HepG2 (cell line): ENCODE data around the gene NCAPD2. TPM values are rescaled to one million over a fixed set of nuclear protein-coding genes. Genes with fewer than 3 reads are reported as not detected.

Experiments used
- ARNTL ChIP-seq: sonication (generic); formaldehyde crosslinking; IDR thresholded peaks from 2 replicates; pipeline ENCODE4 v1.4.0; 2020; ENCODE audit warnings: mild to moderate bottlenecking, missing genetic modification reagents
- ATM ChIP-seq: fragments of 450-650 bp; IDR thresholded peaks from 2 replicates; pipeline ENCODE4 v1.7.1; 2017; ENCODE audit warnings: mild to moderate bottlenecking, borderline replicate concordance
- CTCF ChIP-seq: sonication (generic); formaldehyde crosslinking; IDR thresholded peaks from 2 replicates; pipeline ENCODE4 v1.5.0; 2020; ENCODE audit warnings: mild to moderate bottlenecking, missing genetic modification reagents, moderate library complexity
- FOXC1 ChIP-seq: sonication (generic); formaldehyde crosslinking; IDR thresholded peaks from 2 replicates; pipeline ENCODE4 v1.8.0; 2022; ENCODE audit warnings: mild to moderate bottlenecking, missing genetic modification reagents, borderline replicate concordance
- HINFP ChIP-seq: sonication (generic); formaldehyde crosslinking; IDR thresholded peaks from 2 replicates; pipeline ENCODE4 v1.4.0; 2020; ENCODE audit warnings: low read depth, mild to moderate bottlenecking, missing genetic modification reagents
- JDP2 ChIP-seq: sonication (generic); formaldehyde crosslinking; IDR thresholded peaks from 2 replicates; pipeline ENCODE4 v1.8.1; 2022; ENCODE audit warnings: missing genetic modification reagents, borderline replicate concordance
- KDM5B ChIP-seq: sonication (generic); formaldehyde crosslinking; IDR thresholded peaks from 2 replicates; pipeline ENCODE4 v1.4.0; 2020; ENCODE audit warnings: missing genetic modification reagents, mild to moderate bottlenecking, borderline replicate concordance
- MIXL1 ChIP-seq: IDR thresholded peaks from 2 replicates; pipeline ENCODE4 v1.6.1; 2016
- PAX8 ChIP-seq: sonication (generic); formaldehyde crosslinking; IDR thresholded peaks from 2 replicates; pipeline ENCODE4 v1.8.0; 2022; ENCODE audit warnings: mild to moderate bottlenecking, missing genetic modification reagents, borderline replicate concordance
- PCBP2 ChIP-seq: fragments of 200-400 bp; formaldehyde crosslinking; optimal IDR thresholded peaks from 2 replicates; pipeline ENCODE3; 2018; ENCODE audit warnings: low read length, low read depth; ENCODE audit not compliant: poor library complexity, severe bottlenecking
- PHF5A ChIP-seq: IDR thresholded peaks from one replicate; pipeline ENCODE4 v1.6.1; 2018; ENCODE audit warnings: low read depth, missing genetic modification reagents; ENCODE audit not compliant: unreplicated experiment
- PTBP1 ChIP-seq: fragments of 200-400 bp; formaldehyde crosslinking; IDR thresholded peaks from 2 replicates; pipeline ENCODE4 v1.6.1; 2018; ENCODE audit warnings: low read length, low read depth; ENCODE audit not compliant: poor library complexity, severe bottlenecking
- SALL1 ChIP-seq: sonication (generic); formaldehyde crosslinking; IDR thresholded peaks from 2 replicates; pipeline ENCODE4 v1.8.0; 2022; ENCODE audit warnings: mild to moderate bottlenecking, missing genetic modification reagents
- SRF ChIP-seq: IDR thresholded peaks from 2 replicates; pipeline ENCODE4 v1.6.1; 2011; ENCODE audit warnings: mild to moderate bottlenecking, low read depth, low read length, moderate library complexity
- TEAD2 ChIP-seq: sonication (generic); formaldehyde crosslinking; IDR thresholded peaks from 2 replicates; pipeline ENCODE4 v1.9.0; 2021; ENCODE audit warnings: missing genetic modification reagents
- TFDP2 ChIP-seq: sonication (generic); formaldehyde crosslinking; IDR thresholded peaks from 2 replicates; pipeline ENCODE4 v1.4.0; 2020; ENCODE audit warnings: missing genetic modification reagents
- U2AF1 ChIP-seq: fragments of 200-400 bp; formaldehyde crosslinking; optimal IDR thresholded peaks from 2 replicates; pipeline ENCODE3; 2017; ENCODE audit warnings: mild to moderate bottlenecking, low read depth, low read length
- U2AF2 ChIP-seq: fragments of 200-400 bp; formaldehyde crosslinking; IDR thresholded peaks from 2 replicates; pipeline ENCODE4 v1.6.1; 2017; ENCODE audit warnings: low read depth, mild to moderate bottlenecking, low read length
- YEATS2 ChIP-seq: sonication (generic); formaldehyde crosslinking; IDR thresholded peaks from 2 replicates; pipeline ENCODE4 v1.4.0; 2020; ENCODE audit warnings: missing genetic modification reagents, borderline replicate concordance
- ZNF160 ChIP-seq: sonication (generic); formaldehyde crosslinking; IDR thresholded peaks from 2 replicates; pipeline ENCODE4 v1.8.0; 2022; ENCODE audit warnings: mild to moderate bottlenecking, inconsistent platforms, missing genetic modification reagents
- ZNF468 ChIP-seq: sonication (generic); formaldehyde crosslinking; IDR thresholded peaks from 2 replicates; pipeline ENCODE4 v1.8.0; 2022; ENCODE audit warnings: mild to moderate bottlenecking, moderate library complexity, missing genetic modification reagents
- ZNF510 ChIP-seq: sonication (generic); formaldehyde crosslinking; IDR thresholded peaks from 2 replicates; pipeline ENCODE4 v1.4.0; 2020; ENCODE audit warnings: low read depth, mild to moderate bottlenecking, missing genetic modification reagents
- ZNF563 ChIP-seq: sonication (generic); formaldehyde crosslinking; IDR thresholded peaks from 2 replicates; pipeline ENCODE4 v1.8.0; 2022; ENCODE audit warnings: mild to moderate bottlenecking, moderate library complexity, missing genetic modification reagents
- ZNF570 ChIP-seq: sonication (generic); formaldehyde crosslinking; IDR thresholded peaks from 2 replicates; pipeline ENCODE4 v1.4.0; 2020; ENCODE audit warnings: mild to moderate bottlenecking, missing genetic modification reagents, borderline replicate concordance
- ZNF589 ChIP-seq: sonication (generic); formaldehyde crosslinking; conservative IDR thresholded peaks from 2 replicates; pipeline ENCODE4 v1.8.0; 2022; ENCODE audit warnings: mild to moderate bottlenecking, moderate library complexity, missing genetic modification reagents
- ZNF713 ChIP-seq: sonication (generic); formaldehyde crosslinking; IDR thresholded peaks from 2 replicates; pipeline ENCODE4 v1.4.0; 2020; ENCODE audit warnings: mild to moderate bottlenecking, missing genetic modification reagents
- ZNF816 ChIP-seq: sonication (generic); formaldehyde crosslinking; IDR thresholded peaks from 2 replicates; pipeline ENCODE4 v1.8.0; 2022; ENCODE audit warnings: missing genetic modification reagents, mild to moderate bottlenecking, borderline replicate concordance
- ZNF879 ChIP-seq: sonication (generic); formaldehyde crosslinking; IDR thresholded peaks from 2 replicates; pipeline ENCODE4 v1.8.1; 2023; ENCODE audit warnings: missing genetic modification reagents
- polyA plus RNA-seq, 8 experiments: library from polyadenylated mRNA; depleted of rRNA in 3 of 8; stranded (reverse) in 7 of 8; unstranded in 1 of 8; fragments of >200 nt; fragmentation: Illumina TruSeq in 4 of 8; extraction: Trizol in 4 of 8; gene quantifications; 2 replicates each; pipeline versions ENCODE4 v1.2.1 to v1.2.3, GENCODE V29; 2011 to 2016; ENCODE audit warnings: low read depth in 4 of 8, missing spikeins in 1 of 8, mixed read lengths in 1 of 8; ENCODE audit not compliant: insufficient read depth in 1 of 8
- total RNA-seq, 5 experiments: library from RNA; depleted of rRNA; stranded (reverse); fragments of >200 nt; fragmentation: Illumina TruSeq; extraction: Trizol; gene quantifications; 2 replicates each; pipeline ENCODE4 v1.2.3, GENCODE V29; 2016; ENCODE audit warnings: low read depth in 1 of 5

Gene NCAPD2
- total and polyA plus RNA-seq, 2 of the 13 experiments (the other 11 are each of a cell fraction or from before 2014, with no cell fraction given) = 51.1 to 65.6 TPM

- TF ChIP-seq PHF5A (no peak), ZNF563 (peak; percentile 16; the same call in 1 of the 2 replicates), SALL1 (CRISPR knock-in tag) (no peak), ATM (no peak), ZNF816 (no peak), ZNF570 (CRISPR knock-in tag) (no peak), CTCF (CRISPR knock-in tag) (no peak), ZNF468 (CRISPR knock-in tag) (no peak), HINFP (CRISPR knock-in tag) (no peak), ZNF713 (no peak), U2AF1 (peak; percentile 19), ZNF510 (CRISPR knock-in tag) (no peak), ZNF879 (no peak), KDM5B (CRISPR knock-in tag) (no peak), U2AF2 (no peak), PTBP1 (no peak), ZNF589 (CRISPR knock-in tag) (no peak), YEATS2 (CRISPR knock-in tag) (no peak), PAX8 (no peak), ZNF160 (CRISPR knock-in tag) (no peak), MIXL1 (CRISPR knock-in tag) (no peak), FOXC1 (CRISPR knock-in tag) (no peak), JDP2 (CRISPR knock-in tag) (no peak), ARNTL (CRISPR knock-in tag) (no peak), TFDP2 (CRISPR knock-in tag) (no peak), PCBP2 (peak; percentile 10), SRF (no peak), TEAD2 (CRISPR knock-in tag) (no peak)
Observed at GRCh38 chr12:6533653-6533922, 39.7 kb downstream of the NCAPD2 start (continued).
